A549 (cell line): Measurements from ENCODE around the gene C6orf132.

ENCODE experiments used
- CEBPB ChIP-seq, 2 experiments: fragments of >200 bp in 1 of 2; sonication (Bioruptor Twin) in 1 of 2; formaldehyde crosslinking in 1 of 2; IDR thresholded peaks; 2 replicates each; pipeline ENCODE4 v1.6.1; 2012 to 2016
- CHD2 ChIP-seq: fragments of 150-350 bp; IDR thresholded peaks from 2 replicates; pipeline ENCODE4 v1.6.1; 2014; ENCODE audit warnings: low read length; ENCODE audit not compliant: partially characterized antibody
- JUN ChIP-seq, 2 experiments: fragments of >200 bp; sonication (Bioruptor Twin); formaldehyde crosslinking; IDR thresholded peaks; 2 replicates in 1 of 2; 3 replicates in 1 of 2; pipeline ENCODE4 v1.6.1; 2016 to 2017
- MYC ChIP-seq: IDR thresholded peaks from 2 replicates; pipeline ENCODE4 v1.6.1; 2012; ENCODE audit warnings: mild to moderate bottlenecking, inconsistent platforms, low read length, improper control_type of control experiment, borderline replicate concordance
- POLR2A ChIP-seq: IDR thresholded peaks from 2 replicates; pipeline ENCODE4 v1.6.1; 2012; ENCODE audit warnings: mild to moderate bottlenecking, low read length
- RAD21 ChIP-seq, 2 experiments: fragments of >200 bp in 1 of 2; sonication (Bioruptor Twin) in 1 of 2; formaldehyde crosslinking in 1 of 2; IDR thresholded peaks in 1 of 2; conservative IDR thresholded peaks in 1 of 2; 2 replicates in 1 of 2; 3 replicates in 1 of 2; pipeline ENCODE4 v1.6.1; 2012 to 2018; ENCODE audit warnings: inconsistent platforms in 1 of 2
- RFX5 ChIP-seq: fragments of 450-650 bp; IDR thresholded peaks from 2 replicates; pipeline ENCODE4 v1.7.1; 2014; ENCODE audit warnings: antibody characterized with exemption, mild to moderate bottlenecking, moderate library complexity
- SMC3 ChIP-seq: fragments of >200 bp; sonication (Bioruptor Twin); formaldehyde crosslinking; IDR thresholded peaks from 3 replicates; pipeline ENCODE4 v1.6.1; 2018; ENCODE audit warnings: inconsistent platforms
- TF ChIP-seq, protein P1 (sequence below): fragments of >200 bp; sonication (Bioruptor Twin); formaldehyde crosslinking; IDR thresholded peaks from 3 replicates; pipeline ENCODE4 v1.5.1; 2016
- TF ChIP-seq, protein P2 (sequence below): fragments of 200-600 bp; sonication (generic); IDR thresholded peaks from 2 replicates; pipeline ENCODE4 v1.6.1; 2016; ENCODE audit warnings: antibody characterized with exemption, mild to moderate bottlenecking, moderate library complexity
- TF ChIP-seq, protein P3 (sequence below): IDR thresholded peaks from 2 replicates; pipeline ENCODE4 v1.6.1; 2012
- TF ChIP-seq, protein P4 (sequence below): fragments of 150-350 bp; IDR thresholded peaks from 2 replicates; pipeline ENCODE4 v1.6.1; 2014; ENCODE audit warnings: low read depth, mild to moderate bottlenecking, low read length
- TF ChIP-seq, protein P5 (sequence below): fragments of >200 bp; sonication (Bioruptor Twin); formaldehyde crosslinking; IDR thresholded peaks from 3 replicates; pipeline ENCODE4 v1.6.1; 2016

DNA sequence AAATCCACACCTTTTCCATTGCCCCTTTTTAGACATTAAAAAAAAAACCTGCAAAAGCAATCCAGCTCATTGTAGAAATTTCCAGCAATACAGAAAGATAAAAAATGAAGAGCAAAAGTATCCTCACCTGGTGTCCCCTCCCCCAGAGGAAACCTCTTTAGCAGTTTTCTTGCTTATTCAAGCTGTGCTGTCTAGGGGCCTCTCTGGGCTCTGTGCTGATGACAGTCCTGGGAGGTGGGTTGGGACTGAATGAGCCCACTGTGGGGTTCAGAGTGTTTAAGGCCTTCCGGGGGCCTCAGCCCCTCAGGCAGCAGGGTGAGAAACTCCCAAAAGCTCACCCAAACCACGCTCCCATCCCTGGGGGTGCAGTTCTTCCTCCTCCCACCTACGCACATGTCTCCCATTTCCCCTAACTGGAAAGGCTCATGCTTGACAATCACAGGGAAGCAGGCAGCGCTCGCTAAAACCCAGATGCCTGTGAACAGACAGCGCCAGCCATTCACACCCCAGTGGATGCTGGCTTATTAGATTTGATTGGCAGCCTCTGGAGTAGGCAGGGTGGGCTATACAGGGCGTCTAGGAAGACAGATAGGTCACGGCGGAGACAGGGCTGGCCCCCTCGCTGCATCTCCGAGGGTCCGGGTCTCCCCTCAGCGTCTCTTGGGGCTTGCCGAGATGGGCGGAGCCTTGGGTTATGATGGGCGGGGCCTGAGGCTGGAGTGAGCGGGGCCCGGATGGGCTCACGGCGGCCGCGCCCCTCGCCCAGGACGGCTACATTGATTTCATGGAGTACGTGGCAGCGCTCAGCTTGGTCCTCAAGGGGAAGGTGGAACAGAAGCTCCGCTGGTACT lies 35.3 kb upstream of the C6orf132 start:
- TF ChIP-seq CEBPB (IDR thresholded peaks at IDR 0.05) (no peak), RFX5 (no peak), SMC3 (no peak), JUN (IDR thresholded peaks at IDR 0.05) (no peak), POLR2A (no peak), CHD2 (no peak), RAD21 (conservative IDR thresholded peaks at IDR 0.05 in 1 of 2, IDR thresholded peaks at IDR 0.05 in 1 of 2) (no peak), MYC (no peak)
- TF ChIP-seq, protein P1, sequence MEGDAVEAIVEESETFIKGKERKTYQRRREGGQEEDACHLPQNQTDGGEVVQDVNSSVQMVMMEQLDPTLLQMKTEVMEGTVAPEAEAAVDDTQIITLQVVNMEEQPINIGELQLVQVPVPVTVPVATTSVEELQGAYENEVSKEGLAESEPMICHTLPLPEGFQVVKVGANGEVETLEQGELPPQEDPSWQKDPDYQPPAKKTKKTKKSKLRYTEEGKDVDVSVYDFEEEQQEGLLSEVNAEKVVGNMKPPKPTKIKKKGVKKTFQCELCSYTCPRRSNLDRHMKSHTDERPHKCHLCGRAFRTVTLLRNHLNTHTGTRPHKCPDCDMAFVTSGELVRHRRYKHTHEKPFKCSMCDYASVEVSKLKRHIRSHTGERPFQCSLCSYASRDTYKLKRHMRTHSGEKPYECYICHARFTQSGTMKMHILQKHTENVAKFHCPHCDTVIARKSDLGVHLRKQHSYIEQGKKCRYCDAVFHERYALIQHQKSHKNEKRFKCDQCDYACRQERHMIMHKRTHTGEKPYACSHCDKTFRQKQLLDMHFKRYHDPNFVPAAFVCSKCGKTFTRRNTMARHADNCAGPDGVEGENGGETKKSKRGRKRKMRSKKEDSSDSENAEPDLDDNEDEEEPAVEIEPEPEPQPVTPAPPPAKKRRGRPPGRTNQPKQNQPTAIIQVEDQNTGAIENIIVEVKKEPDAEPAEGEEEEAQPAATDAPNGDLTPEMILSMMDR = no peak
- TF ChIP-seq, protein P2, sequence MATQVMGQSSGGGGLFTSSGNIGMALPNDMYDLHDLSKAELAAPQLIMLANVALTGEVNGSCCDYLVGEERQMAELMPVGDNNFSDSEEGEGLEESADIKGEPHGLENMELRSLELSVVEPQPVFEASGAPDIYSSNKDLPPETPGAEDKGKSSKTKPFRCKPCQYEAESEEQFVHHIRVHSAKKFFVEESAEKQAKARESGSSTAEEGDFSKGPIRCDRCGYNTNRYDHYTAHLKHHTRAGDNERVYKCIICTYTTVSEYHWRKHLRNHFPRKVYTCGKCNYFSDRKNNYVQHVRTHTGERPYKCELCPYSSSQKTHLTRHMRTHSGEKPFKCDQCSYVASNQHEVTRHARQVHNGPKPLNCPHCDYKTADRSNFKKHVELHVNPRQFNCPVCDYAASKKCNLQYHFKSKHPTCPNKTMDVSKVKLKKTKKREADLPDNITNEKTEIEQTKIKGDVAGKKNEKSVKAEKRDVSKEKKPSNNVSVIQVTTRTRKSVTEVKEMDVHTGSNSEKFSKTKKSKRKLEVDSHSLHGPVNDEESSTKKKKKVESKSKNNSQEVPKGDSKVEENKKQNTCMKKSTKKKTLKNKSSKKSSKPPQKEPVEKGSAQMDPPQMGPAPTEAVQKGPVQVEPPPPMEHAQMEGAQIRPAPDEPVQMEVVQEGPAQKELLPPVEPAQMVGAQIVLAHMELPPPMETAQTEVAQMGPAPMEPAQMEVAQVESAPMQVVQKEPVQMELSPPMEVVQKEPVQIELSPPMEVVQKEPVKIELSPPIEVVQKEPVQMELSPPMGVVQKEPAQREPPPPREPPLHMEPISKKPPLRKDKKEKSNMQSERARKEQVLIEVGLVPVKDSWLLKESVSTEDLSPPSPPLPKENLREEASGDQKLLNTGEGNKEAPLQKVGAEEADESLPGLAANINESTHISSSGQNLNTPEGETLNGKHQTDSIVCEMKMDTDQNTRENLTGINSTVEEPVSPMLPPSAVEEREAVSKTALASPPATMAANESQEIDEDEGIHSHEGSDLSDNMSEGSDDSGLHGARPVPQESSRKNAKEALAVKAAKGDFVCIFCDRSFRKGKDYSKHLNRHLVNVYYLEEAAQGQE = no peak
- TF ChIP-seq, protein P3, sequence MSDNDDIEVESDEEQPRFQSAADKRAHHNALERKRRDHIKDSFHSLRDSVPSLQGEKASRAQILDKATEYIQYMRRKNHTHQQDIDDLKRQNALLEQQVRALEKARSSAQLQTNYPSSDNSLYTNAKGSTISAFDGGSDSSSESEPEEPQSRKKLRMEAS = no peak
- TF ChIP-seq, protein P4, sequence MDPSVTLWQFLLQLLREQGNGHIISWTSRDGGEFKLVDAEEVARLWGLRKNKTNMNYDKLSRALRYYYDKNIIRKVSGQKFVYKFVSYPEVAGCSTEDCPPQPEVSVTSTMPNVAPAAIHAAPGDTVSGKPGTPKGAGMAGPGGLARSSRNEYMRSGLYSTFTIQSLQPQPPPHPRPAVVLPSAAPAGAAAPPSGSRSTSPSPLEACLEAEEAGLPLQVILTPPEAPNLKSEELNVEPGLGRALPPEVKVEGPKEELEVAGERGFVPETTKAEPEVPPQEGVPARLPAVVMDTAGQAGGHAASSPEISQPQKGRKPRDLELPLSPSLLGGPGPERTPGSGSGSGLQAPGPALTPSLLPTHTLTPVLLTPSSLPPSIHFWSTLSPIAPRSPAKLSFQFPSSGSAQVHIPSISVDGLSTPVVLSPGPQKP = no peak
- TF ChIP-seq, protein P5, sequence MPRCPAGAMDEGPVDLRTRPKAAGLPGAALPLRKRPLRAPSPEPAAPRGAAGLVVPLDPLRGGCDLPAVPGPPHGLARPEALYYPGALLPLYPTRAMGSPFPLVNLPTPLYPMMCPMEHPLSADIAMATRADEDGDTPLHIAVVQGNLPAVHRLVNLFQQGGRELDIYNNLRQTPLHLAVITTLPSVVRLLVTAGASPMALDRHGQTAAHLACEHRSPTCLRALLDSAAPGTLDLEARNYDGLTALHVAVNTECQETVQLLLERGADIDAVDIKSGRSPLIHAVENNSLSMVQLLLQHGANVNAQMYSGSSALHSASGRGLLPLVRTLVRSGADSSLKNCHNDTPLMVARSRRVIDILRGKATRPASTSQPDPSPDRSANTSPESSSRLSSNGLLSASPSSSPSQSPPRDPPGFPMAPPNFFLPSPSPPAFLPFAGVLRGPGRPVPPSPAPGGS = no peak
